H9 (cell line): ENCODE data around the gene DLST. TPM values are rescaled to one million over a fixed set of nuclear protein-coding genes. Genes with fewer than 3 reads are reported as not detected.

Experiments used
- DNase-seq: peaks from one replicate; pipeline ENCODE4 v3.0.0-alpha.2; 2017
- H2AFZ ChIP-seq: one replicate; pipeline ENCODE4 v1.6.1; 2013; ENCODE audit warnings: mild to moderate bottlenecking, low read length, control low read depth, moderate library complexity
- H2AK5ac ChIP-seq: 2 replicates; pipeline ENCODE4 v1.6.1; 2013; ENCODE audit warnings: low read length, control low read depth, mixed read lengths; ENCODE audit not compliant: insufficient read length
- H2BK120ac ChIP-seq: one replicate; pipeline ENCODE4 v1.6.1; 2013; ENCODE audit warnings: low read depth, mild to moderate bottlenecking, low read length, control low read depth, inconsistent platforms; ENCODE audit not compliant: poor library complexity, severe bottlenecking
- H2BK12ac ChIP-seq: 2 replicates; pipeline ENCODE4 v1.6.1; 2013; ENCODE audit warnings: low read length, control low read depth, mixed read lengths, low read depth; ENCODE audit not compliant: insufficient read length
- H2BK15ac ChIP-seq: 2 replicates; pipeline ENCODE4 v1.6.1; 2013; ENCODE audit warnings: low read depth, low read length, control low read depth
- H2BK20ac ChIP-seq: one replicate; pipeline ENCODE4 v1.6.1; 2013; ENCODE audit warnings: low read depth, mild to moderate bottlenecking, low read length, control low read depth, inconsistent platforms; ENCODE audit not compliant: poor library complexity, severe bottlenecking
- H2BK5ac ChIP-seq: 2 replicates; pipeline ENCODE4 v1.6.1; 2013; ENCODE audit warnings: low read length, control low read depth, mixed read lengths; ENCODE audit not compliant: insufficient read length
- H3K14ac ChIP-seq: 2 replicates; pipeline ENCODE4 v1.6.1; 2013; ENCODE audit warnings: low read length, control low read depth; ENCODE audit not compliant: insufficient read depth
- H3K18ac ChIP-seq: 2 replicates; pipeline ENCODE4 v1.6.1; 2013; ENCODE audit warnings: low read depth, mild to moderate bottlenecking, mixed read lengths, low read length, control low read depth; ENCODE audit not compliant: insufficient read length
- H3K23ac ChIP-seq: 2 replicates; pipeline ENCODE4 v1.6.1; 2013; ENCODE audit warnings: low read length, control low read depth, mixed read lengths, low read depth; ENCODE audit not compliant: insufficient read length
- H3K23me2 ChIP-seq: 2 replicates; pipeline ENCODE4 v1.6.1; 2013; ENCODE audit warnings: low read depth, mild to moderate bottlenecking, mixed read lengths, low read length, control low read depth; ENCODE audit not compliant: insufficient read length, poor library complexity, severe bottlenecking
- H3K27ac ChIP-seq: 2 replicates; pipeline ENCODE4 v1.5.1; 2013; ENCODE audit warnings: low read length, control low read depth, mixed read lengths, low read depth; ENCODE audit not compliant: insufficient read length
- H3K27me3 ChIP-seq: 2 replicates; pipeline ENCODE4 v1.6.1; 2013; ENCODE audit warnings: low read length, control low read depth, inconsistent platforms; ENCODE audit not compliant: insufficient read depth
- H3K4ac ChIP-seq: 2 replicates; pipeline ENCODE4 v1.6.1; 2013; ENCODE audit warnings: low read depth, mild to moderate bottlenecking, control low read depth, inconsistent platforms, low read length, moderate library complexity
- H3K4me1 ChIP-seq: 2 replicates; pipeline ENCODE4 v1.6.1; 2013; ENCODE audit warnings: low read length, control low read depth, inconsistent platforms; ENCODE audit not compliant: insufficient read depth
- H3K4me2 ChIP-seq: 2 replicates; pipeline ENCODE4 v1.6.1; 2013; ENCODE audit warnings: low read length, control low read depth, mixed read lengths; ENCODE audit not compliant: insufficient read length, insufficient read depth
- H3K56ac ChIP-seq: 2 replicates; pipeline ENCODE4 v1.6.1; 2013; ENCODE audit warnings: low read depth, mild to moderate bottlenecking, mixed read lengths, low read length, control low read depth; ENCODE audit not compliant: insufficient read length
- H3K79me1 ChIP-seq: 2 replicates; pipeline ENCODE4 v1.6.1; 2013; ENCODE audit warnings: low read depth, mild to moderate bottlenecking, moderate library complexity, low read length, control low read depth, inconsistent platforms; ENCODE audit not compliant: insufficient read depth, poor library complexity, severe bottlenecking
- H3K79me2 ChIP-seq: 2 replicates; pipeline ENCODE4 v1.6.1; 2013; ENCODE audit warnings: low read length, control low read depth, inconsistent platforms; ENCODE audit not compliant: insufficient read depth
- H3K9ac ChIP-seq: 2 replicates; pipeline ENCODE4 v1.6.1; 2013; ENCODE audit warnings: low read length, control low read depth, mixed read lengths; ENCODE audit not compliant: insufficient read length; ENCODE audit errors: extremely low read depth
- H3K9me3 ChIP-seq: one replicate; pipeline ENCODE4 v1.6.1; 2013; ENCODE audit warnings: low read depth, low read length, inconsistent platforms; ENCODE audit not compliant: control insufficient read depth
- H3T11ph ChIP-seq: one replicate; pipeline ENCODE4 v1.6.1; 2013; ENCODE audit warnings: mild to moderate bottlenecking, low read length, control low read depth, inconsistent platforms
- H4K20me1 ChIP-seq: one replicate; pipeline ENCODE4 v1.6.1; 2013; ENCODE audit not compliant: control insufficient read depth, insufficient read length, insufficient read depth
- H4K5ac ChIP-seq: 2 replicates; pipeline ENCODE4 v1.6.1; 2013; ENCODE audit warnings: low read depth, mild to moderate bottlenecking, mixed read lengths, low read length, control low read depth; ENCODE audit not compliant: insufficient read length
- H4K8ac ChIP-seq: replicated peaks from 2 replicates; pipeline ENCODE4 v1.6.1; 2013; ENCODE audit warnings: low read length, control low read depth, mixed read lengths, low read depth; ENCODE audit not compliant: insufficient read length
- H4K91ac ChIP-seq: 2 replicates; pipeline ENCODE4 v1.6.1; 2013; ENCODE audit warnings: low read depth, mild to moderate bottlenecking, moderate library complexity, mixed read lengths, low read length, control low read depth; ENCODE audit not compliant: insufficient read length
- H3K27ac Mint-ChIP-seq, 3 experiments: 2 replicates in 2 of 3; 3 replicates in 1 of 3; pipeline ENCODE4 v1.8.0; 2020 to 2021; ENCODE audit warnings: mixed read lengths in 3 of 3, mild to moderate bottlenecking in 1 of 3, moderate library complexity in 1 of 3
- H3K27me3 Mint-ChIP-seq: 2 replicates; pipeline ENCODE4 v1.8.0; 2021; ENCODE audit warnings: low read depth, mild to moderate bottlenecking, moderate library complexity, mixed read lengths
- H3K36me3 Mint-ChIP-seq, 3 experiments: 2 replicates in 2 of 3; 3 replicates in 1 of 3; pipeline ENCODE4 v1.8.0; 2020 to 2021; ENCODE audit warnings: low read depth in 3 of 3, mixed read lengths in 3 of 3; ENCODE audit not compliant: insufficient read depth in 1 of 3
- H3K4me1 Mint-ChIP-seq, 2 experiments: 2 replicates each; pipeline ENCODE4 v1.8.0; 2020; ENCODE audit warnings: mixed read lengths in 2 of 2
- H3K4me3 Mint-ChIP-seq, 2 experiments: 2 replicates in 1 of 2; 3 replicates in 1 of 2; pipeline ENCODE4 v1.8.0; 2020 to 2021; ENCODE audit warnings: mild to moderate bottlenecking in 2 of 2, mixed read lengths in 2 of 2, moderate library complexity in 1 of 2
- H3K9me3 Mint-ChIP-seq, 2 experiments: 2 replicates in 1 of 2; 3 replicates in 1 of 2; pipeline ENCODE4 v1.8.0; 2020; ENCODE audit warnings: mild to moderate bottlenecking in 2 of 2, mixed read lengths in 2 of 2, moderate library complexity in 1 of 2
- CTCF ChIP-seq: fragments of 200-600 bp; sonication (generic); conservative IDR thresholded peaks from 3 replicates; pipeline ENCODE4 v1.8.0; 2021; ENCODE audit warnings: antibody characterized with exemption, mild to moderate bottlenecking
- WGBS: extraction: QIAGEN DNeasy Blood & Tissue Kit; methylation state at CpG from one replicate; pipeline ENCODE4 v1.1.7; 2013; ENCODE audit warnings: missing lambda C conversion rate, low lambda C conversion rate, mixed read lengths; ENCODE audit not compliant: insufficient read length; ENCODE audit errors: extremely low coverage; 5-methylcytosine and 5-hydroxymethylcytosine counted together
- total RNA-seq: library from RNA; stranded (reverse); gene quantifications from 2 replicates; pipeline ENCODE4 v1.2.1, GENCODE V29; 2021

Gene DLST
- total RNA-seq, 1 experiment from 2014 or later: 116 TPM

DNA sequence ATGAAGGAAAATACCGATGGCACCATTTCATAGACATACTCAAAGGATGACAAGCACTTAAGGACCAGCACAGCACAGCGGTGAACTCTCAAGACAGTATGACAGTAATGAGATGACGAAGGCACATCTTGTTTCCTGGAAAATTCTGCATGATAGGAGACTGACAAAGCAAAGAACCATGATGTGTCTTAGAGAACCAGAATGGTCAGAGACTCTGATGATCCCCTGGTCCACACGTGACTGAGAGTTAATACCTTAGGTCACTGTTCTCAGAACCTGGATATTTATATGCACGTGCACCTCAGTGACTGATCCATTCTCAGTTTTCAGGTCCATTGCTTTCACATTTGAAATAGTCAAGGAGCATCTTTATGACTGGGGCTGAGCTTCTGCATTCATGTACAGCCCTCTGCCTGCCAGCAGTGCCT, 41.1 kb upstream of the DLST start:
- H2AK5ac ChIP-seq: no peak overlapping the region
- H3K23me2 ChIP-seq: no peaks in the 10 kb centered on the region
- no peak for TF ChIP-seq CTCF
- H4K8ac ChIP-seq: no peak overlapping the region
- no CpG with 5 or more reads among the region's 5 CpGs for WGBS
- H2BK20ac ChIP-seq: no peak overlapping the region
- no peak overlapping the region for H3K27ac ChIP-seq
- H3K14ac ChIP-seq: no peak overlapping the region
- H3K27me3 Mint-ChIP-seq: no peaks in the 10 kb centered on the region
- no peak overlapping the region for H2BK120ac ChIP-seq
- no peaks in the 10 kb centered on the region for H4K20me1 ChIP-seq
- no peak overlapping the region for H2BK5ac ChIP-seq
- no peaks in the 10 kb centered on the region for H3K79me2 ChIP-seq
- H3K79me1 ChIP-seq: no peaks in the 10 kb centered on the region
- no peaks in the 10 kb centered on the region for H3K27me3 ChIP-seq
- no peaks in the 10 kb centered on the region for H3K9me3 Mint-ChIP-seq
- H3K4me1 Mint-ChIP-seq: peaks cover 0 to 2% of the 10 kb centered on the region in 2 experiments; a peak in 1 of 4 replicates
- no peak overlapping the region for H2AFZ ChIP-seq
- H3K27ac Mint-ChIP-seq: no peak overlapping the region
- H3K9ac ChIP-seq: no peak overlapping the region
- no peak overlapping the region for H3K56ac ChIP-seq
- H4K5ac ChIP-seq: no peak overlapping the region
- peaks cover 0 to 13% (median 9%) of the 10 kb centered on the region in 3 experiments; a peak in 5 of 7 replicates for H3K36me3 Mint-ChIP-seq
- no peaks in the 10 kb centered on the region for H3K9me3 ChIP-seq
- H3K4ac ChIP-seq: no peak overlapping the region
- no peak overlapping the region for H3T11ph ChIP-seq
- no peak for DNase-seq
- H3K4me3 Mint-ChIP-seq: no peak overlapping the region
- no peak overlapping the region for H2BK15ac ChIP-seq
- H2BK12ac ChIP-seq: no peak overlapping the region
- no peak overlapping the region for H3K18ac ChIP-seq
- H3K4me2 ChIP-seq: no peak overlapping the region
- no peak overlapping the region for H3K23ac ChIP-seq
- H3K4me1 ChIP-seq: no peaks in the 10 kb centered on the region
- H4K91ac ChIP-seq: no peak overlapping the region
